Measurements from ENCODE around the gene FAIM2. TPM values are rescaled to one million over a fixed set of nuclear protein-coding genes. Genes with fewer than 3 reads are reported as not detected.

The FAIM2 gene
- total and polyA plus RNA-seq, 5 donors from 2014 or later = 0.10 to 6.5 (median 3.0) TPM

DNA sequence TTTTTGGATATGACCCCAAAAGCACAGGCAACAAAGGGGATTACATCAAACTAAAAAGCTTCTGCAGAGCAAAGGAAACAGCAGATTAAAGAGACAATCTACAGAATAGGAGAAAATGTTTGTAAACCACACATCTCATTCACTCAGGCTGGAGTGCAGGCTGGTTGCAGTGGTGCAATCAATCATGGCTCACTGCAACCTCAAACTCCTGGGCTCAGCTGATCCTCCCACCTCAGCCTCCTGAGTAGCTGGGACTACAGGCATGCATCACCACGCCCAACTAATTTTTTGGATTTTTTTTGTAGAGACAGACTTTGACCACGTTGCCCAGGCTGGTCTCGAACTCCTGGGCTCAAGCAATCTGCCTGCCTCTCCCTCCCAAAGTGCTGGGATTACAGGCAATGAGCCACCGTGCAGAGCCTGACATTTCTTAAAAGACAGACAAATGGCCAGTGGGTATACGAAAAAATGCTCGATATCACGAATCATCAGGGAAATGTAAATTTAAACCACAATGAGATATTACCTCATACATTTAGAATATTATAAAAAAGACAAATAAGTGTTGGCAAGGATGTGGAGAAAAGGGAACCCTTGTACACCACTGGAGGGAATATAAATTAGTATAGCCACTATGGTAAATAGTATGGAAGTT, 85.3 kb downstream of the FAIM2 start:
- no peaks in the 10 kb centered on the region for H3K9me3 Mint-ChIP-seq
- Histone ChIP-seq H3K4me1 (ENCODE audit: control insufficient read depth, insufficient read depth, low read length, poor library complexity, severe bottlenecking) (peaks cover 11% of the 10 kb centered on the region), H3K27me3 (ENCODE audit: control insufficient read depth, insufficient read depth, low read length) (no peaks in the 10 kb centered on the region), H3K27ac (ENCODE audit: insufficient read depth, low read length, poor library complexity, severe bottlenecking) (no peak overlapping the region), H3K9me3 (ENCODE audit: control insufficient read depth in 2 of 2, low read length in 2 of 2) (no peaks in the 10 kb centered on the region), H3K4me3 (ENCODE audit: low read depth, low read length) (no peak overlapping the region), H3K36me3 (ENCODE audit: control insufficient read depth, insufficient read depth, low read length) (no peaks in the 10 kb centered on the region)
- peaks cover 17% of the 10 kb centered on the region for H3K36me3 Mint-ChIP-seq
- H3K4me3 Mint-ChIP-seq = no peak overlapping the region
- H3K27ac Mint-ChIP-seq = no peak overlapping the region
- DNase-seq = no peak
- ATAC-seq (ENCODE audit: low read depth in 2 of 2) = no peak
- H3K4me1 Mint-ChIP-seq = peaks cover 0 to 32% (median 16%) of the 10 kb centered on the region in 4 donors
- no peaks in the 10 kb centered on the region for H3K27me3 Mint-ChIP-seq

Other genes with a start within 250 kb of the FAIM2 start
- gene FMNL3, start 196.5 kb downstream of the FAIM2 start, total RNA-seq = 21.4 TPM
- gene FMNL3, start 196.5 kb downstream of the FAIM2 start, polyA plus RNA-seq = 1 to 10 TPM; 3.8 to 9.0 (median 5.0) TPM
- gene TMBIM6, start 162.3 kb downstream of the FAIM2 start, total RNA-seq = 376 TPM
- gene TMBIM6, start 162.3 kb downstream of the FAIM2 start, polyA plus RNA-seq = 1,000 to 10,000 TPM; 1,002 to 1,224 (median 1,189) TPM
- 7.8 TPM for gene NCKAP5L, start 75.5 kb downstream of the FAIM2 start, total RNA-seq
- gene NCKAP5L, start 75.5 kb downstream of the FAIM2 start, polyA plus RNA-seq = under 1 TPM; 0.18 to 0.91 (median 0.56) TPM
- 4.6 TPM for gene BCDIN3D, start 60.8 kb downstream of the FAIM2 start, total RNA-seq
- 1 to 10 TPM; 7.3 to 9.8 (median 8.7) TPM for gene BCDIN3D, start 60.8 kb downstream of the FAIM2 start, polyA plus RNA-seq
- gene AQP2, start 46.8 kb upstream of the FAIM2 start, total RNA-seq = not detected
- not detected for gene AQP2, start 46.8 kb upstream of the FAIM2 start, polyA plus RNA-seq
- gene AQP5, start 58.0 kb upstream of the FAIM2 start, total RNA-seq = not detected
- gene AQP5, start 58.0 kb upstream of the FAIM2 start, polyA plus RNA-seq = not detected
- not detected for gene AQP6, start 69.0 kb upstream of the FAIM2 start, total RNA-seq
- not detected for gene AQP6, start 69.0 kb upstream of the FAIM2 start, polyA plus RNA-seq
- gene RACGAP1, start 121.6 kb upstream of the FAIM2 start, total RNA-seq = 17.2 TPM
- 10 to 100 TPM; 17.1 to 22.9 (median 18.0) TPM for gene RACGAP1, start 121.6 kb upstream of the FAIM2 start, polyA plus RNA-seq
- gene ASIC1, start 153.7 kb upstream of the FAIM2 start, total RNA-seq = 2.1 TPM
- under 1 TPM in 3 of 4 donors, not detected in 1; 0.47 to 0.49 (median 0.49) TPM for gene ASIC1, start 153.7 kb upstream of the FAIM2 start, polyA plus RNA-seq
- 75.2 TPM for gene SMARCD1, start 181.4 kb upstream of the FAIM2 start, total RNA-seq
- gene SMARCD1, start 181.4 kb upstream of the FAIM2 start, polyA plus RNA-seq = 10 to 100 TPM; 12.0 to 22.3 (median 13.8) TPM
- not detected for gene GPD1, start 200.1 kb upstream of the FAIM2 start, total RNA-seq
- gene GPD1, start 200.1 kb upstream of the FAIM2 start, polyA plus RNA-seq = under 1 TPM in 1 of 4 donors, not detected in 3; 0.06 TPM
- 46.4 TPM for gene COX14, start 208.3 kb upstream of the FAIM2 start, total RNA-seq
- gene COX14, start 208.3 kb upstream of the FAIM2 start, polyA plus RNA-seq = 100 to 1,000 TPM; 256 to 297 (median 268) TPM

Data from CD4-positive, CD25-positive, alpha-beta regulatory T cell (primary cell).